Measurements from ENCODE around the gene ADGRL1.
"Not testable (repeated sequence)": the region's sequence is repeated elsewhere in the genome, so short reads cannot be mapped to it uniquely, and the experiment has no call there.

DNA sequence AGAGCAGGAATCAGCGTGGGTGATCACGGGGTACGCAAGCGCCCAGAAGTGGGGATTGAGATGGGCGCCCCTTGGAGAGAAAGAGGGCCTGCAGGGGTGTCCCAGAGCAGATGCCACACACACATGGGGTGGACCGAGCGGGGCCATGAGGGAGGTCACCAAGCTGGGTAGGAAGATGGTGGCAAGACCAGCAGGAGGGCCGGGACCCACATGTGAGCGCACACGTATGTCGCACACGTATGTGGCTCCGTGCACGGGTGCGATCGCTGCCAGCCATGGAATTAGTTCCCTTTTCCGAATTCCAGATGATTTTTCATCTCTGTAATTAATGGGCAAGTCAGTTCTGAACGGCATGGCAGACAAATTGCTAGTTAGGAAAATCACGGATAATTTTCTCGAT, 2.2 kb downstream of the ADGRL1 start:
- TF ChIP-seq, protein P1, sequence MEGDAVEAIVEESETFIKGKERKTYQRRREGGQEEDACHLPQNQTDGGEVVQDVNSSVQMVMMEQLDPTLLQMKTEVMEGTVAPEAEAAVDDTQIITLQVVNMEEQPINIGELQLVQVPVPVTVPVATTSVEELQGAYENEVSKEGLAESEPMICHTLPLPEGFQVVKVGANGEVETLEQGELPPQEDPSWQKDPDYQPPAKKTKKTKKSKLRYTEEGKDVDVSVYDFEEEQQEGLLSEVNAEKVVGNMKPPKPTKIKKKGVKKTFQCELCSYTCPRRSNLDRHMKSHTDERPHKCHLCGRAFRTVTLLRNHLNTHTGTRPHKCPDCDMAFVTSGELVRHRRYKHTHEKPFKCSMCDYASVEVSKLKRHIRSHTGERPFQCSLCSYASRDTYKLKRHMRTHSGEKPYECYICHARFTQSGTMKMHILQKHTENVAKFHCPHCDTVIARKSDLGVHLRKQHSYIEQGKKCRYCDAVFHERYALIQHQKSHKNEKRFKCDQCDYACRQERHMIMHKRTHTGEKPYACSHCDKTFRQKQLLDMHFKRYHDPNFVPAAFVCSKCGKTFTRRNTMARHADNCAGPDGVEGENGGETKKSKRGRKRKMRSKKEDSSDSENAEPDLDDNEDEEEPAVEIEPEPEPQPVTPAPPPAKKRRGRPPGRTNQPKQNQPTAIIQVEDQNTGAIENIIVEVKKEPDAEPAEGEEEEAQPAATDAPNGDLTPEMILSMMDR (IDR thresholded peaks at IDR 0.05; ENCODE audit: extremely low read depth in 1 of 2, insufficient read depth in 1 of 2, low read depth in 1 of 2, low read length in 2 of 2): not testable (repeated sequence)
- TF ChIP-seq POLR2A (IDR thresholded peaks at IDR 0.05; ENCODE audit: low read depth, low read length); POLR2AphosphoS5 (IDR thresholded peaks at IDR 0.05; ENCODE audit: insufficient read depth, low read depth, low read length); EZH2 (IDR thresholded peaks at IDR 0.05; ENCODE audit: borderline replicate concordance, low read depth, low read length, severe bottlenecking); FOS (IDR thresholded peaks at IDR 0.05; ENCODE audit: borderline replicate concordance, insufficient read depth, low read length); GATA2 (IDR thresholded peaks at IDR 0.05; ENCODE audit: insufficient read depth, insufficient read length, low read depth, low read length); MYC (IDR thresholded peaks at IDR 0.05; ENCODE audit: low read depth, low read length); JUN (IDR thresholded peaks at IDR 0.05; ENCODE audit: borderline replicate concordance, insufficient read depth, insufficient read length, low read depth): not testable (repeated sequence)
- TF ChIP-seq, protein P2, sequence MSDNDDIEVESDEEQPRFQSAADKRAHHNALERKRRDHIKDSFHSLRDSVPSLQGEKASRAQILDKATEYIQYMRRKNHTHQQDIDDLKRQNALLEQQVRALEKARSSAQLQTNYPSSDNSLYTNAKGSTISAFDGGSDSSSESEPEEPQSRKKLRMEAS (IDR thresholded peaks at IDR 0.05; ENCODE audit: insufficient read depth, insufficient read length): not testable (repeated sequence)
